Endothelial cell of umbilical vein (primary cell): ENCODE data around the gene GALNT10. TPM values are rescaled to one million over a fixed set of nuclear protein-coding genes. Genes with fewer than 3 reads are reported as not detected.

Experiments
- BruUV-seq: library from RNA; stranded (reverse); fragments of 400-500 nt; replicated peaks from 2 replicates; lab custom pipeline; 2021; lab: Mats Ljungman, UMichigan
- CTCF ChIA-PET: fragments of 300-600, 350-600 bp; sonication (Branson Sonifier 250); formaldehyde crosslinking; loops from one replicate; lab custom pipeline; 2021; ENCODE audit warnings: antibody characterized with exemption, inconsistent platforms; lab: Charles Lee
- POLR2A ChIA-PET: fragments of 300-600, 350-600 bp; sonication (Branson Sonifier 250); formaldehyde crosslinking; loops from one replicate; lab custom pipeline; 2021; ENCODE audit warnings: antibody characterized with exemption, inconsistent platforms; lab: Charles Lee
- DNase-seq: peaks from one replicate; pipeline ENCODE4 v3.0.0-alpha.2; 2011; ENCODE audit warnings: low read depth, low spot score
- FAIRE-seq: peaks from 2 replicates; lab custom pipeline; 2011; peaks lifted over from hg19 to GRCh38; lab: Jason Lieb, UNC
- H2AFZ ChIP-seq: 2 replicates; pipeline ENCODE4 v1.6.0; 2012; ENCODE audit warnings: low read depth, low read length, control low read depth, inconsistent platforms
- H3K27ac ChIP-seq: 2 replicates; pipeline ENCODE4 v1.5.1; 2011; ENCODE audit warnings: low read depth, mild to moderate bottlenecking, control low read depth, low read length, moderate library complexity; ENCODE audit not compliant: insufficient read depth
- H3K27me3 ChIP-seq, 2 experiments: 2 replicates each; pipeline versions ENCODE4 v1.6.0 to v1.6.1; 2011; ENCODE audit warnings: low read length in 2 of 2, mixed read lengths in 1 of 2; ENCODE audit not compliant: control insufficient read depth in 2 of 2, insufficient read depth in 2 of 2
- H3K36me3 ChIP-seq, 2 experiments: 2 replicates in 1 of 2; 3 replicates in 1 of 2; pipeline ENCODE4 v1.5.1; 2011; ENCODE audit warnings: low read length in 2 of 2, mild to moderate bottlenecking in 1 of 2, moderate library complexity in 1 of 2; ENCODE audit not compliant: control insufficient read depth in 2 of 2, insufficient read depth in 2 of 2; ENCODE audit errors: extremely low read depth in 1 of 2
- H3K4me1 ChIP-seq: 3 replicates; pipeline ENCODE4 v1.5.1; 2011; ENCODE audit warnings: mild to moderate bottlenecking, low read length; ENCODE audit not compliant: control insufficient read depth, insufficient read depth; ENCODE audit errors: extremely low read depth
- H3K4me2 ChIP-seq: 2 replicates; pipeline ENCODE4 v1.6.1; 2011; ENCODE audit warnings: low read length, control low read depth, mixed read lengths; ENCODE audit not compliant: insufficient read depth
- H3K4me3 ChIP-seq, 3 experiments: fragments of 200-600 bp in 1 of 3; sonication (generic), shearing (Covaris generic) in 1 of 3; replicated peaks in 1 of 3; 2 replicates each; pipeline ENCODE4 v1.5.1; 2011 to 2016; ENCODE audit warnings: control low read depth in 3 of 3, low read length in 3 of 3, mild to moderate bottlenecking in 2 of 3, inconsistent platforms in 1 of 3, low read depth in 1 of 3, moderate library complexity in 1 of 3; ENCODE audit not compliant: insufficient read depth in 1 of 3
- H3K79me2 ChIP-seq: 2 replicates; pipeline ENCODE4 v1.6.0; 2012; ENCODE audit warnings: low read length, inconsistent platforms; ENCODE audit not compliant: control insufficient read depth, insufficient read depth
- H3K9ac ChIP-seq: replicated peaks from 2 replicates; pipeline ENCODE3; 2011; ENCODE audit warnings: low read length, control low read depth; ENCODE audit not compliant: insufficient read depth; ENCODE audit errors: extremely low read depth
- H3K9me1 ChIP-seq: replicated peaks from 3 replicates; pipeline ENCODE4 v1.6.0; 2011; ENCODE audit warnings: mild to moderate bottlenecking, low read length; ENCODE audit not compliant: control insufficient read depth, insufficient read depth; ENCODE audit errors: extremely low read depth
- H3K9me3 ChIP-seq: replicated peaks from 2 replicates; pipeline ENCODE4 v1.5.1; 2012; ENCODE audit warnings: low read length, inconsistent platforms; ENCODE audit not compliant: control insufficient read depth, insufficient read depth
- H4K20me1 ChIP-seq: replicated peaks from 2 replicates; pipeline ENCODE3; 2011; ENCODE audit warnings: mild to moderate bottlenecking, low read length; ENCODE audit not compliant: control insufficient read depth, insufficient read depth; ENCODE audit errors: extremely low read depth
- EZH2 ChIP-seq: IDR thresholded peaks from 2 replicates; pipeline ENCODE4 v1.6.1; 2012; ENCODE audit warnings: borderline replicate concordance, low read depth, mild to moderate bottlenecking, moderate library complexity, low read length, inconsistent platforms; ENCODE audit not compliant: severe bottlenecking
- FOS ChIP-seq: IDR thresholded peaks from 2 replicates; pipeline ENCODE4 v1.6.1; 2011; ENCODE audit warnings: mild to moderate bottlenecking, low read length, moderate library complexity, borderline replicate concordance; ENCODE audit not compliant: insufficient read depth
- GATA2 ChIP-seq: IDR thresholded peaks from 2 replicates; pipeline ENCODE4 v1.7.0; 2011; ENCODE audit warnings: low read depth, mild to moderate bottlenecking, moderate library complexity, mixed read lengths, low read length; ENCODE audit not compliant: insufficient read length, insufficient read depth
- JUN ChIP-seq: IDR thresholded peaks from 2 replicates; pipeline ENCODE4 v1.6.1; 2011; ENCODE audit warnings: borderline replicate concordance, low read depth; ENCODE audit not compliant: insufficient read length, insufficient read depth
- MYC ChIP-seq: IDR thresholded peaks from one replicate; pipeline ENCODE4 v1.6.1; 2011; ENCODE audit warnings: mild to moderate bottlenecking, low read depth, low read length
- POLR2A ChIP-seq: IDR thresholded peaks from 2 replicates; pipeline ENCODE4 v1.6.1; 2012; ENCODE audit warnings: low read depth, mild to moderate bottlenecking, control low read depth, low read length
- POLR2AphosphoS5 ChIP-seq: IDR thresholded peaks from 2 replicates; pipeline ENCODE4 v1.6.1; 2012; ENCODE audit warnings: low read depth, mild to moderate bottlenecking, control low read depth, low read length, moderate library complexity; ENCODE audit not compliant: insufficient read depth
- dilution Hi-C: fragments of 300-500 bp; cut with MboI; formaldehyde crosslinking; loops from one replicate; pipeline ENCODE4 v1.15.0; 2019; ENCODE audit warnings: low sequenced_read_pairs; ENCODE audit not compliant: extremely low pct_ligation_motif_present
- intact Hi-C: fragments of 100-400 bp; cut with micrococcal nuclease; formaldehyde crosslinking; loops from one replicate; pipeline ENCODE4 v1.10.0; 2022
- polyA plus RNA-seq, 4 experiments: library from polyadenylated mRNA; depleted of rRNA in 3 of 4; stranded (reverse) in 3 of 4; unstranded in 1 of 4; fragments of >200 nt; gene quantifications; 2 replicates each; pipeline versions ENCODE4 v1.2.1 to v1.2.3, GENCODE V29; 2011 to 2012; ENCODE audit warnings: missing spikeins in 1 of 4
- total RNA-seq: library from RNA; stranded (reverse); gene quantifications from 2 replicates; pipeline ENCODE4 v1.2.3, GENCODE V29; 2021
- TF ChIP-seq, protein P1 (sequence below), 2 donors: IDR thresholded peaks; 1 replicate in 1 of 2; 2 replicates in 1 of 2; pipeline ENCODE4 v1.5.1; 2011; ENCODE audit warnings: low read length in 2 of 2, mild to moderate bottlenecking in 2 of 2, moderate library complexity in 2 of 2, control low read depth in 1 of 2, inconsistent platforms in 1 of 2, low read depth in 1 of 2; ENCODE audit not compliant: insufficient read depth in 1 of 2; ENCODE audit errors: extremely low read depth in 1 of 2
- TF ChIP-seq, protein P2 (sequence below): IDR thresholded peaks from 2 replicates; pipeline ENCODE4 v1.6.1; 2011; ENCODE audit not compliant: insufficient read depth, insufficient read length

The GALNT10 gene
- total and polyA plus RNA-seq, 2 donors (not counting 3 experiments of a cell fraction or from before 2014, with no cell fraction given) = 70.2 to 77.6 TPM

DNA sequence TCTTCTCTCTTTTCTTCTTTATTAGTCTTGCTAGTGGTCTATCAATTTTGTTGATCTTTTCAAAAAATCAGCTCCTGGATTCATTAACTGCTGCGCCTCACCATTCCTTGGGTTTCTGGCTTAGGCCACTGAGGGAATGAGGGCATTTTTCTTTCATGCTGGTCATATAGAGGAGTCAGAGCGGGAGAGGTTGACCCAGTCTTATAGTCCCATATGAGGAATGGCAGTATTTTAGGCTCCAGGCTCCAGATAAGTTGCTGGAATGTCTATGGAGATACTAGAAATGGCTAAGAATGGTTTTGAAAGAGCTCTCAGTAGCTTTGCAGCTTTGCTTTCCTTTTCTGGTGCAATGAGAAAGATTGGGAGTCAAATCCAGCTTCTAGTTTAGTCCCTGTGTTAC, 58.2 kb downstream of the GALNT10 start:
- Histone ChIP-seq H3K27ac (no peak overlapping the region), H3K4me3 (no peak overlapping the region), H3K79me2 (peaks cover 7% of the 10 kb centered on the region), H4K20me1 (no peaks in the 10 kb centered on the region), H3K4me1 (no peaks in the 10 kb centered on the region), H3K9me3 (no peaks in the 10 kb centered on the region), H3K9ac (no peak overlapping the region), H3K27me3 (no peaks in the 10 kb centered on the region), H3K4me2 (no peak overlapping the region), H2AFZ (no peak overlapping the region), H3K9me1 (no peaks in the 10 kb centered on the region), H3K36me3 (no peaks in the 10 kb centered on the region)
- BruUV-seq = no TSS peak
- ChIA-PET POLR2A (no interaction called here), CTCF (interaction anchor here (1.1 kb wide), 1 partner anchor 8 kb away, joined by 3 read pairs; no protein-coding TSS in a partner anchor)
- FAIRE-seq = no peak
- intact Hi-C loops (no loop called here), dilution Hi-C loops (no loop called here)
- TF ChIP-seq, protein P1, sequence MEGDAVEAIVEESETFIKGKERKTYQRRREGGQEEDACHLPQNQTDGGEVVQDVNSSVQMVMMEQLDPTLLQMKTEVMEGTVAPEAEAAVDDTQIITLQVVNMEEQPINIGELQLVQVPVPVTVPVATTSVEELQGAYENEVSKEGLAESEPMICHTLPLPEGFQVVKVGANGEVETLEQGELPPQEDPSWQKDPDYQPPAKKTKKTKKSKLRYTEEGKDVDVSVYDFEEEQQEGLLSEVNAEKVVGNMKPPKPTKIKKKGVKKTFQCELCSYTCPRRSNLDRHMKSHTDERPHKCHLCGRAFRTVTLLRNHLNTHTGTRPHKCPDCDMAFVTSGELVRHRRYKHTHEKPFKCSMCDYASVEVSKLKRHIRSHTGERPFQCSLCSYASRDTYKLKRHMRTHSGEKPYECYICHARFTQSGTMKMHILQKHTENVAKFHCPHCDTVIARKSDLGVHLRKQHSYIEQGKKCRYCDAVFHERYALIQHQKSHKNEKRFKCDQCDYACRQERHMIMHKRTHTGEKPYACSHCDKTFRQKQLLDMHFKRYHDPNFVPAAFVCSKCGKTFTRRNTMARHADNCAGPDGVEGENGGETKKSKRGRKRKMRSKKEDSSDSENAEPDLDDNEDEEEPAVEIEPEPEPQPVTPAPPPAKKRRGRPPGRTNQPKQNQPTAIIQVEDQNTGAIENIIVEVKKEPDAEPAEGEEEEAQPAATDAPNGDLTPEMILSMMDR (IDR thresholded peaks at IDR 0.05; ENCODE audit: extremely low read depth in 1 of 2, insufficient read depth in 1 of 2, low read depth in 1 of 2, low read length in 2 of 2) = no peak
- TF ChIP-seq FOS = no peak
- TF ChIP-seq, protein P2, sequence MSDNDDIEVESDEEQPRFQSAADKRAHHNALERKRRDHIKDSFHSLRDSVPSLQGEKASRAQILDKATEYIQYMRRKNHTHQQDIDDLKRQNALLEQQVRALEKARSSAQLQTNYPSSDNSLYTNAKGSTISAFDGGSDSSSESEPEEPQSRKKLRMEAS = no peak
- no peak for TF ChIP-seq JUN
- TF ChIP-seq MYC = no peak
- TF ChIP-seq POLR2AphosphoS5 = no peak
- TF ChIP-seq EZH2 = no peak
- no peak for TF ChIP-seq POLR2A
- no peak for TF ChIP-seq GATA2
- DNase-seq = no peak
